ENCODE results near the gene EXOC5.

Gene EXOC5

DNA sequence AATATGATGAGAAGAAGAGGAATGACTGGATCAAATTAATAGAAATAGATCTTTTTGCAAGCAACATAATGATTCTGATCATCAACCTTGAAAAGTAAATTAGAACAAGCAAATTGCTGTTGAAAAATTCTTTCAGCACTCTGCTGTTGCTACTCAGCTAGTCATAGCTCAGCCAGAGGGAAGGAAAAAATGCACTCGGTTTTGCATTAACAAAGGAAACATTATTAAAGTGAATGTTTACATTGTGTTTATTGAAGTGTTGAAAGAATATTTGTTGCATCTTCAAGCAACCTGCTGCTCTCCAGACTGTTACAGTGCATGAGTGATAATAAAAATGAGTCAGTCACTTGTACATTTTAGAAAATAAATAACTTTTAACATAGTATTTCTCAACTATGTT, 26.5 kb upstream of the EXOC5 start (continued):
- TF ChIP-seq, protein P1, sequence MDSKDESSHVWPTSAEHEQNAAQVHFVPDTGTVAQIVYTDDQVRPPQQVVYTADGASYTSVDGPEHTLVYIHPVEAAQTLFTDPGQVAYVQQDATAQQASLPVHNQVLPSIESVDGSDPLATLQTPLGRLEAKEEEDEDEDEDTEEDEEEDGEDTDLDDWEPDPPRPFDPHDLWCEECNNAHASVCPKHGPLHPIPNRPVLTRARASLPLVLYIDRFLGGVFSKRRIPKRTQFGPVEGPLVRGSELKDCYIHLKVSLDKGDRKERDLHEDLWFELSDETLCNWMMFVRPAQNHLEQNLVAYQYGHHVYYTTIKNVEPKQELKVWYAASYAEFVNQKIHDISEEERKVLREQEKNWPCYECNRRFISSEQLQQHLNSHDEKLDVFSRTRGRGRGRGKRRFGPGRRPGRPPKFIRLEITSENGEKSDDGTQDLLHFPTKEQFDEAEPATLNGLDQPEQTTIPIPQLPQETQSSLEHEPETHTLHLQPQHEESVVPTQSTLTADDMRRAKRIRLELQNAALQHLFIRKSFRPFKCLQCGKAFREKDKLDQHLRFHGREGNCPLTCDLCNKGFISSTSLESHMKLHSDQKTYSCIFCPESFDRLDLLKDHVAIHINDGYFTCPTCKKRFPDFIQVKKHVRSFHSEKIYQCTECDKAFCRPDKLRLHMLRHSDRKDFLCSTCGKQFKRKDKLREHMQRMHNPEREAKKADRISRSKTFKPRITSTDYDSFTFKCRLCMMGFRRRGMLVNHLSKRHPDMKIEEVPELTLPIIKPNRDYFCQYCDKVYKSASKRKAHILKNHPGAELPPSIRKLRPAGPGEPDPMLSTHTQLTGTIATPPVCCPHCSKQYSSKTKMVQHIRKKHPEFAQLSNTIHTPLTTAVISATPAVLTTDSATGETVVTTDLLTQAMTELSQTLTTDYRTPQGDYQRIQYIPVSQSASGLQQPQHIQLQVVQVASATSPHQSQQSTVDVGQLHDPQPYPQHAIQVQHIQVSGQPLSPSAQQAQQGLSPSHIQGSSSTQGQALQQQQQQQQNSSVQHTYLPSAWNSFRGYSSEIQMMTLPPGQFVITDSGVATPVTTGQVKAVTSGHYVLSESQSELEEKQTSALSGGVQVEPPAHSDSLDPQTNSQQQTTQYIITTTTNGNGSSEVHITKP (tag by site-specific recombination; IDR thresholded peaks at IDR 0.05): no peak
- TF ChIP-seq BCL11A (tag by site-specific recombination; IDR thresholded peaks at IDR 0.05; ENCODE audit: low read depth) (no peak), KLF10 (tag by site-specific recombination; IDR thresholded peaks at IDR 0.05) (no peak), KLF16 (tag by site-specific recombination; IDR thresholded peaks at IDR 0.05) (no peak), ZNF791 (tag by site-specific recombination; IDR thresholded peaks at IDR 0.05) (no peak)

DNA sequence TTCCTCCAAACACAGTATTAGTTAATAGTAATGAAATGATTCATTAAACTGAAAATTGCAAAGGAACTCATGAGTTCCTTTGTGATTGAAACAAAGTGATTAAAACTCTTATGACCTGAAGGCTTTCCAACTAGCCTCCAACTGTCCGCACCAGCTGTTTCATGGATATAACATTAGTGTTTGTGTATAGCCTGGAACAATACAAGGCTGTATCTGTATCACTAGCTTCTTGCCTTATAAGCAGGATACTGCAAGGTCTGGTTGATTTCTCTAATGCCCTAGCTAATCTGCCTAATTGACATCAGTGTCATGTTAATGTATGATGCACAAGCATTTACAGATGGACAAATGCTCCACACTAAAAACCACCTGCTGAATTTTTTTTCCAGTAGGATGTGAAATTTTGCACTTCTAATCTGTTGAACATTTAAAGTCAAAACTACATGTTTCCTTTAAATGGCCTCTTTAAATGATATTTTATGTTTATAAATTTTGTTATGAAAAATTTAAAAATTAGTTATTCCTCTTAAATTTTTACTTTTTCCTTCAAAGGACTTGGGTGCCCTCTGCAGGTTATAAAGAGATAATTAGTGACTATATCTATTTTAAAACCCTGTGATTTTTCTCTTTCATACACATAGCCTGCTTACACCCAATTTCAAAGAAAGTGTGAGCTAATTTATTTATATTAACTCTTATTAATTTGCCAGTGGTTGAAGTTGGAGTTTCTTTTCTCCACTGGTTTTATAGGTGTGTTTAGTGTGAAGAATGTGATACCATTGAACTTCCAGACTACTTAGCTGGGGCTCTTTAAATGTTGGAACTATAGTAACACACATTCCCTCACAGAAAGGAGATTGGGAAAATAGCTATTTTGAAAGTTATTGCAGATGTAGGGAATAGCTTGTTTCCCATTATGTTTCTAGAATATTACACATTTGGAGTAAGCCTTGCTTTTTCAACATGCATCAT, 25.4 kb upstream of the EXOC5 start:
- ChIA-PET CTCF (interaction anchor here (0.7 to 1.9 kb wide), 8 partner anchors 9 to 807 kb away, joined by 3 to 8 read pairs (median 3); no protein-coding TSS in a partner anchor), POLR2A (no interaction called here)
- H3K36me3 ChIP-seq (ENCODE audit: control insufficient read depth in 2 of 2, insufficient read depth in 1 of 2, low read length in 2 of 2): peaks cover 10 to 12% of the 10 kb centered on the region in 2 experiments; a peak in 2 of 3 replicates
- H3K27ac ChIP-seq (ENCODE audit: extremely low read depth, low read depth, low read length): no peak overlapping the region
- no peak overlapping the region for H3K4me3 ChIP-seq (ENCODE audit: low read depth, low read length)
- TF ChIP-seq SCRT2 (tag by site-specific recombination; IDR thresholded peaks at IDR 0.05): 0 out of 2 replicates have a peak, but pooled peaks have one; percentile 17
- TF ChIP-seq ZNF596 (tag by site-specific recombination; IDR thresholded peaks at IDR 0.05): no peak
- TF ChIP-seq ZNF654 (tag by site-specific recombination; IDR thresholded peaks at IDR 0.05; ENCODE audit: low read depth): peak; percentile 13; the same call in 1 of the 2 replicates
- H3K9me3 ChIP-seq (ENCODE audit: control insufficient read depth, insufficient read depth, low read depth, low read length): no peaks in the 10 kb centered on the region
- no peaks in the 10 kb centered on the region for H3K4me1 ChIP-seq (ENCODE audit: control insufficient read depth, insufficient read depth, low read length)

DNA sequence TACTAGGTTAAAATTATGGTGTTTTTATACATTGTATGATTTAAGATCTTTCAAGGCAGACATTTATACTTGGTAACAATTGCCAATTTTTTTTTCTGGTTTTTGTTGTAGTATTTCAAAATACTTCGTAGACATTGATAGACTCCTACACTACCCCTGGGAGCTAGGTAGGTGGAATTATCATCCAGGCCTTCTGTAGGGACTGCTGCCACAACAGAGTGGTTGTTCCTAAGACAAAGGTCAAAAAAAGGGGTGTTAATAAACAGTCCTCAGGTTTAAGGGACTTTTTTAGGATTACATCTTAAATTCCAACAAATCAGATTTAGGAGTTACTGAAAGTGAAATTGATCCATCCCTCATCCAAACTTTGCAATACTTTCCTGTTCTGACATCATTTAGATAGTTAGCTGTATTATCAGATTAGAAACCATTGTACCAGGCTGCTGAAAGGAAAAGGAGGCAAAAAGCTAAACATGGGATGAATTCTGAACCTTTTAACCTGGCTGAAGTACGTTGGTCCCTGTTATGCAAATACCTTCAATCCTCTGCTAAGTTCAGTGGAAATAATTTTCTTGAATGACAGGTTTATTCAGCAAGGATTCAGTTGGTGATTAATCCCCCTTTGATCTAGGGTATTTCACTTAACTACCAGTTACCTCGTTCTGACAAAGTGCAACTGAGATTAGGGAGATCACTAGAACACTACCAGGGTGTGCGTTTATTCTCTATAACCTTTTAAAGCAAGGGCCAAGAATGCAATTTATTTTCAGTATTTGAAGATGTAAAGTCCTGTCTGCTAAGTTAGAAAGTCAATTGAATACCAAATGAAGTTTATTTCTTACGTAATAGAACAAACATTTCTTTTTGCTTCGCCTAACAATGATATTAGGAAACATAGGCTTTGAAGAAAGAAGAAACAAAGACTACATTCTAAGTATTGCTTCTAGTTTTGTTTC, 23.3 kb upstream of the EXOC5 start:
- POLR2A ChIA-PET: no interaction called here
- Histone ChIP-seq H3K4me1 (ENCODE audit: control insufficient read depth, insufficient read depth, low read length) (no peaks in the 10 kb centered on the region), H3K9me3 (ENCODE audit: control insufficient read depth, insufficient read depth, low read depth, low read length) (no peaks in the 10 kb centered on the region), H3K36me3 (ENCODE audit: control insufficient read depth in 2 of 2, insufficient read depth in 1 of 2, low read length in 2 of 2) (peaks cover 17 to 20% of the 10 kb centered on the region in 2 experiments), H3K4me3 (ENCODE audit: low read depth, low read length) (no peak overlapping the region), H3K27ac (ENCODE audit: extremely low read depth, low read depth, low read length) (no peak overlapping the region)
- no peak for TF ChIP-seq ZNF223 (tag by site-specific recombination; IDR thresholded peaks at IDR 0.05)
- no peak for TF ChIP-seq PRDM1 (tag by site-specific recombination; IDR thresholded peaks at IDR 0.05)
- peak; percentile 33; the same call in 1 of the 2 replicates for TF ChIP-seq TCF7L2 (IDR thresholded peaks at IDR 0.05; ENCODE audit: borderline replicate concordance, low read depth, low read length)
- TF ChIP-seq ZNF544 (tag by site-specific recombination; IDR thresholded peaks at IDR 0.05): no peak
- CTCF ChIA-PET: no interaction called here

DNA sequence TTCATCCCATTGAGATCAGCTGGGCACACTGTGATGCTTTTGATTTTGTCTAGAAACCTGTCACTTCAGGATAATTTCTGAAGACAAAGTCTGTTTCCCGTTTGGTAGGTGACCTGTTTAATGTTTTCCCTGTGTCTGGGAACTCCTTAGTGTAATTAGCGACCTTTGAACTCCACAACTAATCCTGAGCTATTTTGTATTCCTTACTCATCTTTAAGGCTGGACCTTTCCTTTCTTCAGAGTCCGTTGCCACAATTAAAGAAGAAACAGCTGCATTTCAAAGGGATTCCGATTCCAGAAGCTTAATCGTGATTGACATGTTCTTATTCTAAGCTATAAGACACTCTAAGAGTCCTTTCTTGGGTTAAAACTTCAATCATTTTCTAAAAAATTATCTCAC, 22.0 kb upstream of the EXOC5 start:
- CTCF ChIA-PET: interaction anchor here (1.1 kb wide), 1 partner anchor 88 kb away, joined by 4 read pairs; no protein-coding TSS in a partner anchor

More for the DNA sequence above, 22.0 kb upstream of the EXOC5 start:
- no peak overlapping the region for H3K27ac ChIP-seq (ENCODE audit: extremely low read depth, low read depth, low read length)
- no peaks in the 10 kb centered on the region for H3K9me3 ChIP-seq (ENCODE audit: control insufficient read depth, insufficient read depth, low read depth, low read length)
- TF ChIP-seq ZSCAN23 (tag by site-specific recombination; IDR thresholded peaks at IDR 0.05) (no peak), ZFP3 (tag by site-specific recombination; IDR thresholded peaks at IDR 0.05; ENCODE audit: low read depth) (no peak), ZNF394 (tag by site-specific recombination; IDR thresholded peaks at IDR 0.05; ENCODE audit: borderline replicate concordance) (no peak), SP2 (tag by site-specific recombination; IDR thresholded peaks at IDR 0.05) (no peak)
- POLR2A ChIA-PET: no interaction called here
- no peaks in the 10 kb centered on the region for H3K4me1 ChIP-seq (ENCODE audit: control insufficient read depth, insufficient read depth, low read length)
- H3K36me3 ChIP-seq (ENCODE audit: control insufficient read depth in 2 of 2, insufficient read depth in 1 of 2, low read length in 2 of 2): peaks cover 23 to 30% of the 10 kb centered on the region in 2 experiments
- no peak overlapping the region for H3K4me3 ChIP-seq (ENCODE audit: low read depth, low read length)

Measured in HEK293 (cell line).